Effector CD8-positive, alpha-beta T cell (primary cell): ENCODE measurements around the gene RXRA.

Source experiments
- DNase-seq: peaks from one replicate; lab custom pipeline; 2025; lab: John Stamatoyannopoulos, UW

Gene RXRA

DNA sequence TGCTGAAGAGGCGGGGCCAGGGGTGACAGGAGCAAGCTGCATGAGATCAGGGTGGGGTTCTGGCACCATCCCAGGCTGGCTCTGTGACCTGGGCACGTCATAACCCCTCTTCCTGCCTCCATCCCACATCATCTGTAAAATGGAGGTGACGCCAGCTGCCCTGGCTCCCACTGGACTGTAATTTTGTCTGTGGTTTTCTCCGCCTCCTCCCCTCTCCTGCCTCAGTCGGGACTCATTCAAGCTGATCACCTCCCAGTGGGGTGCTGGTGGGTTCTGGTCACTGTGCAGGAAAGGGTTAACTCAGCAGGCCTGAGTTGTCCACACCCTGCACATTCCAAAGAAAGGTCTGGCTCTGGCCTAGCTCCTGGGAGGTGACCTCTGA lies 128.2 kb downstream of the RXRA start:
- no peak for DNase-seq

DNA sequence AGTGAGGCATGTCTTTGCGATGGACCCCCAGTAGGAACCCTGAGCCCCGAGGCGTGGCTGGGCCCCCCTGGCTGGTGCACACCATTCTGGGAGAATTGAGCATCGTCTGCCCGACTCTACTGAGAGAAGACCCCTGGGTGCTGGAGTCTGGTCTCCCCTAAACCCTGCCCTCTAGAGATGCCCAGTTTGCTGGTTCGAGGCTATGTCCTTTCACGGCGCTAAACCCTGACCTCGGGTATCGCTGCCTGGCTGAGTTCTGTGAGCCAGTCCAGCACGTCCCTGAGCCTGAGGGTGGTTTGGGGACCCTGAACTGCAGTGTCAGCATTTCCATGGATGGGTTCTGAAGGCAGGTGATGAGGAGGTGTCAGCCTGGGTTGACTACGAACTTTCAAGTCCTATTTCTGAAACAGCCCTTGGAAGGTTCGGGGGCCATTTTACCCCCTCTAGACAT lies 128.8 kb downstream of the RXRA start:
- DNase-seq = no peak

DNA sequence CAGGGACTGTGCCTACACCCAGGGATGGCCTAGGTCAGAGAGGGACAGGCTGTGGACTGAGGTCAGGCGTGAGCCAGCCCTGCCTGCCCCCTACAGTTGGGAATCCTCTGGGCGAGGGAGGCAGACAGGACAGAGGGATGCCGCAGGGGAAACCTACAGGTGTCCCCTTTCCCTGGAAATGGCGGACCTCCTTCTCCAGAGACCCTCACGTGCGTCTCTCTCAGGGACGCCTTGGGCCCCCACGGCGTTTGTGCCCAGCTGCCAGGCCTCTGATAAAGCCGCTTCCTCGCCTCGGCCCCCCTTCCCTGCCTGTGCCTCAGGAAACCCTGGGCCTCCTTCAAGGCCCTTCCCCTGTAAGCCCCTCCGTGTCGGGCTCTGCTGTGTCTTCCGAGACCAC lies 129.3 kb downstream of the RXRA start:
- no peak for DNase-seq

DNA sequence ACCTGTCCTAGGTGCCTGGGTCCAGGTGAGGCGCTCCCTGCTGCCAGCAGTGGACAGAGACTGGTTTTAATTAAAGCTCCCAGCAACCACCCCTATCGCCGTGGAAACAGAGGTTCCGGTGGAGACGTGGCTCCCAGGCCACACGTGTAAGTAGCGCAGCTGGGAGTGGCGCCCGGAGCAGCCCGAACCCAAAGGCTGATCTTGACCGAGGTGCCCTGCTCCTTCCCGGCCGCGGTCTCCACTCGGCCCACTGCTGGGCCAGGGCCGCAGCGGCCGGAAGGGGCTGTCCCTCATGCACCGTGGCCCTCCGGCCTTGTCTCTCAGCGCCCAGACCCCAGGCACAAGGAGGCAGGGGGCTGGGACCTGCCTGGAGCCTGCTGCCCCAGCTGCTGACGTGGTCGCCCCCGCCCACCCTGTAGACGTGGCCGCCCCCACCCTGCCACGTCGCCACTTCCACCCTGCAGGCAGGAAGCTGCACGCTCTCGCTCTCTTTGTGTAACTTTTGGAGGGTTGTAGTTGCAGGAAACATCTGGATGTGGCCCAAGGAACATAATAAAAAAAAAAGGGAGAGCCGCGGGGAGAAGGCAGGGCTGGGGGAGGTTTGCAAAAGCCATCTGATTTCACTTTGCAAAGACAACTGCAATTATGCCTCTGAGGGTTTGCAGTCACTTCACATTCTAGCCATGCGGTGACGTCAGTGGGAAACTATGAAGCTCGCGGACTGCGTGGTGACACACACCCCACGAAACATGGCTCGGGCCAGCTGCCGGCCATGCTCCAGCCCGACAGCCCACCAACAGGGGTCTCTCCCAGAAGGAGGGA lies 129.9 kb downstream of the RXRA start:
- DNase-seq = peak; percentile 56

DNA sequence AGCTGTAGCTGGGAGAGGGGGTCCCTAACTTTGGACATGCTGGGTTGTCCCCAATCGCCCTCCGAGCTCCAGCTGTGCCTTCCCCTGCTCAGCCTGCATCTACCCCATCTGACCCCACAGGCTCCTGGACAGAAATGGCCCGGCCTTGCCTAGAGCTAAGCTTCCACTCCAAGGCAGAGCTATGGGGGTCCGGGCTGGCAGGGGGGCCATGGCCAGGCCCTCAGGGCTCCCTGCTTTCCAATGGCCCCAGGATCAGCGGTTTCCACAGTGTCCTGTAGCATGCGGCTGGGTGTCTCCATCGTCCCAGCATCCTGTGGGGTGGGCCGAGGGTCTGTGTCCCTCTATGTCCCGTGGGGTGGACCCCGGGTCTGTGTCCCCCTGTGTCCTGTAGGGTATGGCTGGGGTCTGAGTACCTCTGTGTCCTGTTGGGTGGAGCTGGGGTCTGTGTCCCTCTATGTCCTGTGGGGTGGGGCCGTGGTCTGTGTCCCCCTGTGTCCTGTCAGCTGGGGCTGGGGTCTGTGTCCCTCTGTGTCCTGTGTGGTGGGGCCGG lies 130.6 kb downstream of the RXRA start:
- no peak for DNase-seq

DNA sequence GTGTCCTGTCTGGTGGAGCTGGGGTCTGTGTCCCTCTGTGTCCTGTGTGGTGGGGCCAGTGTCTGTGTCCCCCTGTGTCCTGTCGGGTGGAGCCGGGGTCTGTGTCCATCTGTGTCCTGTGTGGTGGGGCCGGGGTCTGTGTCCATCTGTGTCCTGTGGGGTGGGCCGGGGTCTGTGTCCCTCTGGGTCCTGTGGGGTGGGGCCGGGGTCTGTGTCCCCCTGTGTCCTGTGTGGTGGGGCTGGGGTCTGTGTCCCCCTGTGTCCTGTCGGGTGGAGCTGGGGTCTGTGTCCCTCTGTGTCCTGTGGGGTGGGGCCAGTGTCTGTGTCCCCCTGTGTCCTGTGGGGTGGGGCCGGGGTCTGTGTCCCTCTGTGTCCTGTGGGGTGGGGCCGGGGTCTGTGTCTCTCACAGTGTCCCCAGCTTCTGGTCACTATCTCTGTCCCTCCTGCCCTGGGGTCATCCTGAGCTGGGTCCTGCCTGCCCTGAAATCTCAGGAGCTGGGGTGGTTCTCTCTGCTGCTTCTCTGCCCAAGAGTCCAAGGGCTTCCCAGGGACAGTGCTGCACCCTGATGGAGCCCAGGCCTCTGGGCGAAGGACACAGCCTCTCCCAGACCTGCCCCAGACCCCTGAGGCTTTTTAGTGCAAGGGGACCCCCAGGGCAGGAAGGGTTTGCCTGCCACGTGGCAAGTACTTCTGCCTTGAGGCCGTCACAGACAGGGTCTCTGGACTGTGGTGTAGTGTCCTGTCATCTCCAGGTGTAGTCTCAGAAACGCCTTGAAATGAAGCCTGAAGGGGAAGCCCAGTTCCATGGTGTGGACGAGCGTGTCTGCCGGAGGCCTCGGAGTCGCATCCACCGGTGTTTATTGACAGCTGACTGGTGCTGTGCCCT lies 131.3 kb downstream of the RXRA start:
- no peak for DNase-seq

DNA sequence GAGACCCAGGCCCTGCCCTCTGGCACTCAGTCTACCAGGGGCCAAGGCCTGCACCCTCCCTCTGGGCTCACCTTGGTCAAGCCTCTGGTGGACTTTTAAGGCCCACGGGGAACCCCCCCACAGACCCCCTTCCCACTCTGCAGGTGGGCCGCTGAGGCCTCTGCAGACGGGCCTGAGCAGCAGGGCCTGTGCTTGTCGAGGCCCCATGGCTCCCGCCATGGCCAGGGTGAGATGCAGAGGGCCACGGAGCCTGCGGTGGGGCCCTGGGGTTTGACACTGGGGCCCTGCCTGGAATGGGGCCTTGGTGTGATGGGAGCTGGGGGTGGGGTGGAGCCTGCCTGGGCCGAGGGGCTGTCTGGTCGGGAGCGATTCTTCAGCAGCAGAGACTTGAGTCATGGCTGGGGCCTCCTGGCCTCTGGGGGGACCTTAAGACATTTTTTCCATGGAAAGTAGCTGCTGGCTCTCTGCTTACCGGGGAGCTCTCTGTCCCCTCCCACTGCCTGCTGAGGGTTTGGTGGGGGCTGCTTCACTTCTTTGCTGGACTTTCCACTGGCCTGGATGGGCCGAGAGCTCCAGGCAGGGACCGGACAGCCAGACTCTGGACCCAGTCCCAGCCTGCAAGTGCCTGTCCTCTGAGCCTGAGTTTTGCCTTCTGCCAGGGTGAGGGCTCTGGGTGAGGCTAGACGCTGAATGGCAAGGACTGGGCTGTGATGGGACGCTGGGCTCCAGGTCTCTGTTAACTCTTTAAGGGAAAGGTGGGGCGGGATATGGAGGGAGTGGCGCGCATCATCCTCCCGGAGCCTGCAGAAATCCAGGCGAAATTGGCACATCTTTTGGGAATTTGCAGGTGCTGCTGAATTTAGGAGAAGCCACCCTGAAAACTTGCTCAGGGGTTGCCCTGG lies 132.2 kb downstream of the RXRA start:
- no peak for DNase-seq

DNA sequence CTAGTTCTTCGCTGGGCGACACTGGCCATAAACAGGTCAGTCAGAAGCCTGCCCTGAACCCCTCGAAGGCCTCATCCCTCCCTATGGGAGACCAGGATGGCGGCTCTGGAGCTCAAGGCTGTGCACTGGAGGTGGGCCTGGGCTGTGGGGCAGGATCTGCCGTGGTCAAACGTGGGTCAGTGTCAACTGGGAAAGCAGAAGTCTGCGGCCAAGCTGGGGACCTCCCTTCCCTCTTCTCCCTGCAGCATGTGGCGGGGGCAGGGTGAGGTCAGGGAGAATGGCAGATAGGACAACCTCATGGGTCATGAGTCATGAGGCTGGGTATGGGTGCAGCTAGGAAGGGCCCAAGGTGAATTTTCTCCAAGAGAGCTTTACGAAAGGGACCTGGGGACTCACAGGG lies 132.9 kb downstream of the RXRA start:
- DNase-seq = no peak

DNA sequence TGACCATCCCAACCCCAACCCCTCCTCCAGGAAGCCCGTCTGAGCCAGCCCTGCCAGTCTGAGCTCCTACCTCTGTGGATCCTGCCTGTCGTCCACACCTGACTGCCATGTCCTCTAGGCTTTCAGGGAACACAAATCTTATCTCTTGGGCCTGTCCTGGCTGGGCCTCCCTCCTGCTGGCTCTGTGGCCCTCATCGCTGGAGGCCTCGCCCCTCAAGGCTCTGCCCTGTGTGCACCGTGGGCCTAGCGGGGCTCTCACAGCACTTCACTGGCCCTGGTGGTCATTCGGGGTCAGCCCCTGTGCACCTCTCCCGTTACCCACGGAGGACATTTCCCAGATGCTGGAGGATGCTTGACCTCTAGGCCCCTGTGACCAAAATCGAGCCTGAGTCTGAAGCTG lies 133.3 kb downstream of the RXRA start:
- no peak for DNase-seq

DNA sequence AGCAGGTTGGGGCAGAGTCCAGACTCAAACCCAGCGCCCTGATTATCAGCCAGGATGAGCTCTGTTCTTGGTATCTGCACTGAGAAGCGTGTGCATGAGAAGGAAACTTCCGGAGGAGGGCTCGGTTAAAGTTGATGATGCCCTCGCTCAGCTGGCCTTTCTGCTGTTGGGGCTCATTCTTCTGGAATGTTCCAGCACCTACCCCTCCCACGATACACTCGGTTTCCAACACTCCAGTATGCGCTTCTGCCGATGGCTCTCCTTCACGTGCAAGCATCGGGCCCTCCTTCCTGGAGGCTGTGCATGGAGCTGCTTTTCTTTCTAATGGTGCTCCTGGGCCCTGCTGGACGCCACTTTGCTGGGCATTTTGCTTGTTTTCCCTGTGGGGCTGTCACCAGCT lies 134.0 kb downstream of the RXRA start:
- DNase-seq = no peak

DNA sequence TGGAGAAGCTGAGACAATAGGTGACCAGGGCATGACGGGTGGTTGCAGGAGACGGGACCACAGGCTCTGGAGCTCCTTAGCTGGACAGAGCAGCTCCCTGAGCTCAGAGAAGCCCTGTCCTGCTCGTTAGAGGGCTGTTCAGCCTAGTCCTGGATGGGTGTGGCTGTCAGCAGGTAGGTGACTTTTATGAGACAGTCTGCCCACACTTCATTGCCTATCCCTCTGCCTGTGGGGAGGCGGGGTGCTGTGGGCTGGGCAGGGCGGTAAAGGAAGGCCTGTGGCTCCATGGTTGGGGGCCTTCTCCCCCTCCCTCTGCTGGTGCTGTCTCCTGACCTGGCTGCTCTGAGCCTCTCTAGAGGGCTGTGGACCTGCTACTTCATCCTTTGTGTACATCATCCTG lies 134.6 kb downstream of the RXRA start:
- no peak for DNase-seq

DNA sequence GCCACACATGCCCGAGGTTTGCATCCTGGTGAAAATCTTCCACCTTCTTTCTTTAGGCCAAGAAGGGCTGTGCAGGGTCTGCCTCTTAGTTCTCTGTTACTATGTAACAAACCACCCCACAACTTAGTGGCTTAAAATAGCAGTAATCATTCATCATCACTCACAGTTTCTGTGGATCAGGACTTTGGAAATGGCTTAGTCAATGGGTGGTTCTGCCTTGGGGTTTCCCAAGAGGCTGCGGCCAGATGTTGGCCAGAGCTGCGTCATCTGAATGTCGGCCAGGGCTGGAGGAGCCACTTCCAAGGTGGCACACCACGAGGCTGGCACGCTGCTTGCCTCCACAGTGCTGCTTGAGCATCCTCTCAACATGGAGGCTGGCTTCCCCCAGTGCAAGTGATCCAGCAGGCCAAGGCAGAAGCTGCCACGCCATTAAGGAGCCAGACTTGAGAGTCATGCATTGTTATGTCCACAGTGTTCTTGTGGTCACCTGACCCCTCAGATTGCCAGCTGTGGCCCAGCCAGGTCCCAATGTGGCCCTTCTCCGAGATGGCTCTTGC lies 135.2 kb downstream of the RXRA start:
- no peak for DNase-seq

DNA sequence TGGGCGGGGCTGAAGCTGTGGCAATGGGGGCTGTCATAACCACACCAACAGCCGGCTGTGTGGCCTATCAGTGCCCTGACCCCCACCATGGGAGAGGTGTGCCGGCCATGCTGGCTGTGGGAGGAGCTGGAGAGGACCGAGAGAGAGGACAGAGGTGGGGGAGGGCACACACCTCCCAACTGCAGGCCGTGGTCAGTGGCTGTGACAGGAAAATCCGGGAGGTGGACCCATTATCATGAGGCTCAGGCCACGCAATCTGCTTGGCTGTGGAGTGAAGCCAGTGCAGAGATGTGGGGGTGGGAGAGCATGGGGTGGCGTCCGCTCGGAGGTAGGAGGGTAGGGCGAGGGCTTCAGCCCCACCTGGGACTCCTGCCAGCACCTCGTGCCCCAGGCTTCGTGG lies 136.1 kb downstream of the RXRA start:
- no peak for DNase-seq

DNA sequence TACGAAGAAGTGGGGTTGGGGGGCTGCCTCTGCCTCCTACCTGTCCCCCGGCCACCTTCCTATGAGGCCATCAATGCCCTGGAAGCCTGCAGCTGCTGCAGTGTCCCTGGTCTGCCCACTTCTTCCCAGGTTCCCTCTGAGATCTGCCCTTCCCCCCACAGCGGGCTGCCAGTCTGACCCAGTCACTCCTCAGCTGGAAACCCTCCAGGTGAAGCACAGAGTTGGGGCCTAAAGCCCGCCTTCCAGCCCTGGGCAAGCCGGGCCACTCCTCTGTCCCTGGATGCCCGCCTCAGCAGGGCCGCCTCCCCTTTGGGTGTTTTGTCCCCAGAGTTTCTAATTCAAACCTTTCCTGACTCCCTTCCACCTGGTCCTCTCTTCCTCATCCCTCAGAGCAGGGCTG lies 137.0 kb downstream of the RXRA start:
- no peak for DNase-seq

DNA sequence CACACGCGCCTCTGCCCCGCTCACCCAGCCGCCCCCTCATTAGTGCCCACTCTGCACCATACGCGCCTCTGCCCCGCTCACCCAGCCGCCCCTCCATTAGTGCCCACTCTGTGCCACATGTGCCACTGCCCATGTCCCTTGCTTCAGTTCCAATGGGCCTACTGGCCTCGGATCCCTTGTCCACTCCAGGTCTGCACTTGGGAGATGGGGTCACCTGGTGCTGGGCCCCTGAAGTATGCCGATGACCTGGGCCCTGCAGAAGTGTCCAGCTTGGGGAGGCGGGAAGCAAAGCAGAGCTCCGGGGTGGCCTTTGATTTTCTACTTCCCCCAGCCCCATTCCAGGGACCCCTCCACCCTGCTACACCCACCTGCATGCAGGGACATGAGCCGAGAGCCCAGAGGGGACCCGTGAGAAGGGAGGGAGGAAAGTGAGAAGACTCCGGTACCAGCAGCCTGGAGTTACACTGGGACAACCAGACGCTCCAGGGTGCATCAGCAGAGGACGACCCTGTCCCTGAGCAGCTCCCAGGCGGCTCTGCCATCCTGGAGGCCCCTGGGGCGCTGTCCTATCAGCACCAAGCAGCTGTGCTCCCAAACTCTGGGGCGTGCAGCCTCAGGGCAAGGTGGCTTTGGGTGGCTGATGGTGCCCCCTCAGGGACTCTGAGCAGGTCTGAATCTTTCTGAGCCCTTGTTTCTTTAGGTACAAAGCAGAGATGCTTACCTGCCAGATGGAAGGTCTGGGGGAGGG lies 140.8 kb downstream of the RXRA start:
- no peak for DNase-seq

DNA sequence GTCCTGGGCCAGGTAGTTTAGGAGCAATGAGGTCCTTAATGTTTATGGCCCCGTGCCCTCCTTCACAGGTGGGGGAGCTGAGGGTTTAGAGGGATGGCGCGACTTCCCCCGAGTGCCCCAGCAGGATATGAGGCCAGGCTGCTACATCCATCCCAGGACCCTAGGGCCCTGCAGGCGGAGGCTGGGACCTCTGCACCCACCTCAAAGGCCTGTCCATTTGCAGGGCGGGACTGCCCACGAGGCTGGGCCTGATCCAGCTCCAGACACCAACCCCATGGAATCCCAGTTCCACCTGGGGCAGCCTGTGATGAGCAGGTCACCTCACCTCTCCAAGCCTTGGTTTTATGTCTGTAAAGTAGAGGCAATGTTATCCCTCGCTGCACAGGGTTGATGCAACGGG lies 142.1 kb downstream of the RXRA start:
- no peak for DNase-seq

DNA sequence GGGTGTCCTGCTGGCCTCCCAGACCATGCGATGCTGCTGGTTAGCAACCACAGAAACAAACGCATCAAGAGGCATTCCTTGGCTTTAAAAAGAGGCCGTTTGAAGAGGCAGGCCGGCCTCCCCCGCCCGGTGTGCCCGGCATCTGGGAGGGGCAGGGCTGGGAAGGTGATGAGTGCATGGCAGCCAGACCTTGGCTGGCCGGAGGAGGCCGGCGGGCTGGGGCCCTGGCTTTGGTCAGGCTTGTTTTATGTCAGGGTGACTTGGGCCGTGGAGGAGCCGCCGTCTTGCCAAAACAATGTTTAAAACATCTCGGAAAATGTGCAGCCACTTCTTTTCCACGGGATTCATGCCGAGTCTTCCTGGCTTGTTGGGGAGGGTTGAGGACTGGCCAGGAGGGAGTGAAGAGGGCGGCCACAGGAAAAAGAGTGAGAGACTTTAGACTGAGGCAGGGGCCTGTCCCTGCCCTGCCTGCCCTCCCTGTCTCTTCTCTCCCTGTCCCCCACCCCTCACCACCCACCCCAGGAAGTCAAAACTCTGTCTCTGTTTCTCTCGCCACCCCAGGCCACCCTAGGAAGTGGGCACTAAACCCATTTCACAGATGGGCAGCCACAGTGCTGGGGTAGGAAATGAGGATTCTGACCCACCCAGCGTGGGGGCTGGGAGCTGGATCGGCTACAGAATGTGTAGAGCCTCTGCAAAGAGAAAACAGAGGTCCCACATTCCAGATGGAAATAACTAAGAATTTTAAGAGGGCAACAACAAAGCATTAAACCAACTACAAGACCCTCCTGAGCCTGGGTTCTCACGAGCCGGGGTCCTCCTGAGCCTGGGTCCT lies 143.0 kb downstream of the RXRA start:
- DNase-seq = no peak

DNA sequence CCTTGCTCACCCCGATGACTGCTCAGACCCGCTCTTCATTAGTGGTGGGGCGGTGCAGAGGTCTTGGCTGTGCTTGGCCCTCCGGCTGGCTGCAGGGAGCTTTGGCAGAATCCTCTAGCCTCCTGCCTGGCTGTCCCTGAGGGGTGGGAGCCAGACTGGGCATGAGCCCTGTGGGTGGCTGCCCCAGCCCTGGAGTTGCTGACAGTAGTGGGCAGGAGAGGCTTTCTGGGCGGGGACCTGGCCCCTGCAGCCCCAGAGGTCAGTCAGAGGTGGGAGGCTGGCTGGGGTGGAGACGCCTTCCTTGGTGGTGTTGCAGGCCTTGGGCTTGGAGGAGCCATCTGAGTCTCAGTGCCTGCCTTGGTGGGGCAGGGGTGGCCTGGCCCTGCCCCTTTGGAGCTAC lies 146.0 kb downstream of the RXRA start:
- DNase-seq = no peak

DNA sequence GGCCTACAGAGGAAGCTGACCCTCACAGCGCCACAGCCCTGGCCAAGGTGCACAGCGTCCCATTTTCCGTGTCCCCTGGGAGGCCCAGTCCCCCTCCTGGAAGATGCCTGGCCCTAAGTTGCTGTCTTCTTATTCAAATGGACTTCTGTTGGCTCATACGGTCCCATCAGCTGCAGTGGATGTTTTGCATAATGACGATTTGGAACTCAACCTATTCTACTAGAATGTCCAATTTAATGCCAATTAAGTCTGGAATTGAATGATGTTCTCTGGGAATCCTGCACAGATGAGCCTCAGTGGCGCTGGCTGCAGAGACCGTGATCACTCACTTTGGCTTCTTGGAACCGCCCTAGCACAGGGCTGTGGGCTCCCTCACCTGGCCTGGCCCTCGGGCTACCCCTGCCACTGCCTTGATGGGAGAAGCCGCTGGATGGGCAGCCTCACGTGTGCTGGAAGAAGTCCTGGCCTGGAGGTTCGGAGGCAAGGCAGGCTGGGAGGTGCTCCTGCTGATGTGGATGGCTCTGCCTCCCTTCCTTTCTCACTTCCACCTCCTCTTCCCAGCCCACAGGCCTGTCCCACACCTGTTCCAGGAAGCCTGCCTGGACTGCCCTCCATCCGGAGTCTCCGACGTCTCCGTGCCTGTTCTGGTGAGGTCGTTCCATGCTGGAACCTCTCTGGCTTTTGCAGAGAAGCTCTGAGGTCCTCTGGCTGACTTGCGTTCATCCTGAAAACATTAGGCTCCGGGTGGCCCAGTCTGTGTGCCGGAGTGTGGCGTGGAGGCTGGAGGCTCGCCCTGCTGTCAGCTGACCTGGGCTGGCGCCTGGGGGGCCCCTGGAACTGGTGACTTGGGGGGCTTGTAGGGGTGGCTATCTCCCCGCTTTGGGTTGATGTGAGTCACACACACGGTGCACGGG lies 147.1 kb downstream of the RXRA start:
- no peak for DNase-seq
